BLaER1 (cell line): ENCODE results near the gene MBOAT1.
A peak's percentile ranks its signal among the peaks of the same experiment; 100 is the strongest.

Source experiments
- H3K27ac ChIP-seq: shearing (Covaris generic); formaldehyde crosslinking; 2 replicates; pipeline ENCODE4 v1.8.1; 2022
- H3K27me3 ChIP-seq: shearing (Covaris generic); formaldehyde crosslinking; 2 replicates; pipeline ENCODE4 v1.8.1; 2022
- H3K36me3 ChIP-seq: shearing (Covaris generic); formaldehyde crosslinking; 2 replicates; pipeline ENCODE4 v1.8.1; 2022
- H3K4me1 ChIP-seq: shearing (Covaris generic); formaldehyde crosslinking; 2 replicates; pipeline ENCODE4 v1.8.1; 2022
- H3K4me2 ChIP-seq: shearing (Covaris generic); formaldehyde crosslinking; 2 replicates; pipeline ENCODE4 v1.8.1; 2022
- H3K4me3 ChIP-seq: shearing (Covaris generic); formaldehyde crosslinking; 2 replicates; pipeline ENCODE4 v1.8.1; 2022
- H3K9ac ChIP-seq: shearing (Covaris generic); formaldehyde crosslinking; 2 replicates; pipeline ENCODE4 v1.8.1; 2022
- H3K9me3 ChIP-seq: shearing (Covaris generic); formaldehyde crosslinking; 2 replicates; pipeline ENCODE4 v1.8.1; 2022
- H4K20me1 ChIP-seq: shearing (Covaris generic); formaldehyde crosslinking; 2 replicates; pipeline ENCODE4 v1.8.1; 2022
- Cebpa-rat ChIP-seq: shearing (Covaris generic); IDR thresholded peaks from 2 replicates; pipeline ENCODE4 v1.8.1; 2022

The MBOAT1 gene

DNA sequence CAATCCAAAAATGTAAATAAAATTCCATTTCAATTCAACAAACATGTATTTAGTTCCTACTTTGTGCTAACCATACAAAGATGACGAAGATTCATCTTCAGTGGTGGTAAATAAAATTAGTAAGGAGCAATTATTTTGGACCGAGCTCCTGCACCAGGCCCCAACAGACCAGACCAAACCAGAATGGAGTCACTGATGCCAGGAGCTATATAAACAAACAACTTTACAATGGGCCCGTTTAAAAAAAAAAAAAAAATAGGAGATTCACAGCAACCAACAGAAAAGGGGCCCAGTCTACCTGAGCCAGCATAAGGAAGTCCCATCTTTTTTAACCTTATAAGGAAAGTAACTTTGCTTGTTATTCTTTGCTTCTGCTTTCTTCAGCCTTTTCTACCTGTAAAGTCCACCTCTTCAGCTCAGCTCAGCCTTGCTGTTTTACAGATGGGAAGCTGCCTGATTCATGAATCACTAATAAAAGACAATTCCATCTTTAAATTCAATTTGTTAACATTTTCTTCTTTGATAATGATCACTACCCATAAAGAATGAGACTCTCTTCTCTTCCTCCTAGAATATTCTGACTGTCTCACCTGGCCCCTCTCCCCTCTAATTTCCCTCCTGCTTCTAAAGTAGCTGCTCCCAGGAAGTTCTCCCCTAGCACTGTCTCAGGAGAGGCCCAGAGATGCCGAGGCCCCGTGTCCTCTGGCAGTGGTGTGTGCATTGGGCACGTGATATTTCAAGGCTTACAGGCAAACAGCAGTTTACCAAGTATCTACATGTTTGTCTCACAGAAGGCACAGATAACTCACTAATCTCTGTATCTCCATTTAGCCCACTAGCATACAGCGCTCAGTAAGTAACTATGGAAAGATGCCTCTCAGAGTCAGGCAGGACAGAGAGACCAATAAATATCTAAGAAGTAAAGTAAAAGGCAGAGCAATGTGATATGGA, 8.4 kb downstream of the MBOAT1 start:
- H4K20me1 ChIP-seq: no peaks in the 10 kb centered on the region
- no peaks in the 10 kb centered on the region for H3K9me3 ChIP-seq
- H3K9ac ChIP-seq: no peak overlapping the region
- H3K36me3 ChIP-seq: no peaks in the 10 kb centered on the region; the same call in 1 of the 2 replicates
- no peak for TF ChIP-seq Cebpa-rat
- H3K4me3 ChIP-seq: no peak overlapping the region
- H3K4me2 ChIP-seq: no peak overlapping the region
- no peak overlapping the region for H3K27ac ChIP-seq
- H3K27me3 ChIP-seq: no peaks in the 10 kb centered on the region
- H3K4me1 ChIP-seq: peaks cover 45% of the 10 kb centered on the region

DNA sequence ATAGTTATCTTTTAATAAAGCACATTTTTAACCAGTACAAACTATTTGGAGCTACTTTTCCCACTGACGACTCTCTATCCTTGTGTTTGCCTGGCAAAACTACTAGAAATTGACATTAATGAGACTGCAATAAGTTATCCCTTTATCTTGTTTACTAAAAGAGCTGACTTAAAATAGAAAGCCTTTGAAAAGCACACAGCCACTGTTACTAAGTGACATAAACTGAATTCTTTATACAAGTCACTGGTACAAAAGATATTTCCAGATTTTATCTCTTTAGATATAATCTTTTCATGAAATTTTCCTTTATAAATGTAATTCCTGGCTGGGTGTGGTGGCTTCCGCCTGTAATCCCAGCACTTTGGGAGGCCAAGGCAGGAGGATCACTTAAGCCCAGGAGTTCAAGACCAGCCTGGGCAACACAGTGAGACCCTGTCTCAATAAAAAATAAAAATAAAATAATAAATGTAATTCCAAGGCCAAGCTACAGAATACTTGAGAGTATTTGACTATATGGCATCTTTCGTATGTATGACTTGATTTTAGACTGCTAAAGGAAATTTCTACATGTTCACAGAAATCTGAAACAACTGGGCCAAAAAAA, 9.5 kb downstream of the MBOAT1 start:
- H3K36me3 ChIP-seq: no peaks in the 10 kb centered on the region; the same call in 1 of the 2 replicates
- H4K20me1 ChIP-seq: no peaks in the 10 kb centered on the region
- H3K4me3 ChIP-seq: no peak overlapping the region
- no peak overlapping the region for H3K4me2 ChIP-seq
- H3K9me3 ChIP-seq: no peaks in the 10 kb centered on the region
- no peak overlapping the region for H3K9ac ChIP-seq
- no peak overlapping the region for H3K27ac ChIP-seq
- no peaks in the 10 kb centered on the region for H3K27me3 ChIP-seq
- no peak for TF ChIP-seq Cebpa-rat
- peaks cover 37% of the 10 kb centered on the region for H3K4me1 ChIP-seq

DNA sequence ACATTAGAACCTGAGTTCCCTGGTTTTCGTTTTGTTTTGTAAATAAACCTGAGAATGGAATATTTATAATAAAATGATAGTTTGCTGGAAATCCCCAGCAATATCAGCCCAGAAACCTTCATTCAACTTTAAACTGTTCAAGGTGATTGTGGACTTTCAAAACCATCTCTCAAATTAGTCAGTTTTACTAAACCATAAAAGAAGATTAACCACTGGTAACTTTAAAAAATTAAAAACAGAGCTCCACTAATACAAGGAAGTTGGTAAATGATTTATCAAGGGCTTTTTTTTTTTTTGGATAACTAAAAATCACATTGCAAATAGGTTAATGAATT, 10.0 kb downstream of the MBOAT1 start:
- H4K20me1 ChIP-seq: no peaks in the 10 kb centered on the region
- H3K36me3 ChIP-seq: no peaks in the 10 kb centered on the region; the same call in 1 of the 2 replicates
- no peaks in the 10 kb centered on the region for H3K9me3 ChIP-seq
- TF ChIP-seq Cebpa-rat: no peak
- H3K4me3 ChIP-seq: no peak overlapping the region
- no peak overlapping the region for H3K9ac ChIP-seq
- H3K27me3 ChIP-seq: no peaks in the 10 kb centered on the region
- peaks cover 35% of the 10 kb centered on the region for H3K4me1 ChIP-seq
- H3K4me2 ChIP-seq: 0 out of 2 replicates have a peak overlapping the region, but pooled peaks have one; percentile 36
- no peak overlapping the region for H3K27ac ChIP-seq

- no peak for TF ChIP-seq Cebpa-rat
- peaks cover 23% of the 10 kb centered on the region for H3K4me1 ChIP-seq
- no peaks in the 10 kb centered on the region for H3K27me3 ChIP-seq
- H3K4me2 ChIP-seq: peak overlapping the region; percentile 36; the same call in 1 of the 2 replicates
- H3K36me3 ChIP-seq: no peaks in the 10 kb centered on the region; the same call in 1 of the 2 replicates
- H3K27ac ChIP-seq: no peak overlapping the region
- H3K4me3 ChIP-seq: no peak overlapping the region
- H3K9me3 ChIP-seq: no peaks in the 10 kb centered on the region
- H3K9ac ChIP-seq: no peak overlapping the region
- no peaks in the 10 kb centered on the region for H4K20me1 ChIP-seq
Observed at GRCh38 chr6:20200761-20201630, 11.3 kb downstream of the MBOAT1 start.

DNA sequence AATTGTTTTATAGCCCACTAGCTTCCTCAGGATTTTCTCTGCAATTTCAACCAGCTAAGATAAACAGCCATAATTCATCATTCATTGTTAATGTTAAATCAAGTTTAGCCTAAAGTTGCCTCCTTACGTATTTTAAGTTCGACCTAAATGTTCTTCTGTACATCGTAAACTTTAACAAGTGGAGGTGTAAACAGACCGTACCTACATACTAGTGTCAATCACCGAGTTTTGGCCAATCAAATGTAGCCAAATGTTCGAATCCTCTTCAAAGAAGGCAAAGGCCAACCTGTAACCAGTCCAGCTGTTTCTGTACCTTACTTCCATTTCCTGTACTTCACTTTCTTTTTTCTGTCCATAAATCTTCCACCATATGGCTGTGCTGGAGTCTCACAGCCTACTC, 13.5 kb downstream of the MBOAT1 start:
- Histone ChIP-seq H3K27me3 (no peaks in the 10 kb centered on the region), H3K9me3 (no peaks in the 10 kb centered on the region), H3K4me2 (no peak overlapping the region), H3K4me3 (no peak overlapping the region), H4K20me1 (no peaks in the 10 kb centered on the region), H3K4me1 (peaks cover 18% of the 10 kb centered on the region), H3K27ac (no peak overlapping the region), H3K9ac (no peak overlapping the region), H3K36me3 (no peaks in the 10 kb centered on the region; the same call in 1 of the 2 replicates)
- TF ChIP-seq Cebpa-rat: no peak

GRCh38 chr6:20198156-20198774, 14.0 kb downstream of the MBOAT1 start:
- Histone ChIP-seq H3K4me1 (peaks cover 18% of the 10 kb centered on the region), H3K27me3 (no peaks in the 10 kb centered on the region), H3K9ac (no peak overlapping the region), H3K4me3 (no peak overlapping the region), H3K9me3 (no peaks in the 10 kb centered on the region), H3K36me3 (no peaks in the 10 kb centered on the region; the same call in 1 of the 2 replicates), H4K20me1 (no peaks in the 10 kb centered on the region), H3K27ac (no peak overlapping the region), H3K4me2 (no peak overlapping the region)
- no peak for TF ChIP-seq Cebpa-rat

DNA sequence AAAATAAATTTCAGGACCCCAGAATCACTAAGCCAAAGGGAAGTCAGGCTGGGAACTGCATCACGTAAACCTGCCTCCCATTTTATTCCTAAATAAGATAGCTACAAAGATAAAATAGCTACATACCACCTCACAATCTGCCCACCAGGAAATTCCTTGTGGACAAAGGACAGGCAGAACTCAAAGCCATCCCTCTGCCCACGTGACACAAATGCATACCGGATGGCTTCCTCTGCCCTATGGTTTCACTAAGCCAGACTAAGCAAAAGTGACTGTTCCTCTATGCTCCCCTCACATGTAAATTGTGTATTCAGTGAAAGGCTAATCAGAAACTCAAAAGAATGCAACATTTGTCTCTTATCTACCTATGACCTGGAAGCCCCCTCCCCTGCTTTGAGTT, 15.0 kb downstream of the MBOAT1 start:
- Histone ChIP-seq H3K4me1 (peaks cover 15% of the 10 kb centered on the region), H3K4me3 (no peak overlapping the region), H3K36me3 (no peaks in the 10 kb centered on the region; the same call in 1 of the 2 replicates), H3K9me3 (no peaks in the 10 kb centered on the region), H3K27ac (no peak overlapping the region), H3K27me3 (no peaks in the 10 kb centered on the region), H4K20me1 (no peaks in the 10 kb centered on the region), H3K4me2 (no peak overlapping the region), H3K9ac (no peak overlapping the region)
- TF ChIP-seq Cebpa-rat: no peak

DNA sequence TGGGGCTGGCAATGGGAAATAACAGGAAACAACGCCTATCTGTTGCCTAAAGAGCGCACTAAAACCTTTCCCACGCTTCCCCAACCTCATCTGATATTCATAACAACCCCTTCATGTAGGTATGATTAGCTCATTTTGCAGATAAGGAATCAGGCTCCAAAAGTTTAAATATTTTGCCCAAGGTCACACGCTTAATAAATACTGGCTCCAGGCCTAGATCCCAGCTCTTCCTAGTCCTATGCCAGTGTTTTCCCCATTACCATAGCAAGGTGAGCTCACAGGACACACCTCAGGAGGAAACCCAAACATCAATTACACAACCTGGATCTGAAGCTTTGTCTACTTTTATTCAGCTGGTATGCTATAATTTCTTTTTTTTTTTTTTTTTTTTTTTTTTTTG, 19.6 kb downstream of the MBOAT1 start:
- no peak for TF ChIP-seq Cebpa-rat
- H3K27me3 ChIP-seq: no peaks in the 10 kb centered on the region
- H3K9ac ChIP-seq: no peak overlapping the region
- H3K4me2 ChIP-seq: no peak overlapping the region
- H3K36me3 ChIP-seq: no peaks in the 10 kb centered on the region
- peaks cover 24% of the 10 kb centered on the region for H3K9me3 ChIP-seq
- H3K4me3 ChIP-seq: no peak overlapping the region
- no peaks in the 10 kb centered on the region for H4K20me1 ChIP-seq
- no peak overlapping the region for H3K27ac ChIP-seq
- no peaks in the 10 kb centered on the region for H3K4me1 ChIP-seq

- H3K27me3 ChIP-seq: no peaks in the 10 kb centered on the region
- H3K4me1 ChIP-seq: no peaks in the 10 kb centered on the region
- TF ChIP-seq Cebpa-rat: no peak
- H3K9me3 ChIP-seq: peaks cover 31% of the 10 kb centered on the region
- H3K4me2 ChIP-seq: no peak overlapping the region
- no peak overlapping the region for H3K4me3 ChIP-seq
- H4K20me1 ChIP-seq: no peaks in the 10 kb centered on the region
- no peaks in the 10 kb centered on the region for H3K36me3 ChIP-seq
- no peak overlapping the region for H3K9ac ChIP-seq
- H3K27ac ChIP-seq: no peak overlapping the region
Observed at GRCh38 chr6:20191992-20192391, 20.3 kb downstream of the MBOAT1 start.
